ENCODE results near the gene TMC6.
A peak's percentile ranks its signal among the peaks of the same experiment; 100 is the strongest.
"Not testable (repeated sequence)": the region's sequence is repeated elsewhere in the genome, so short reads cannot be mapped to it uniquely, and the experiment has no call there.

Gene TMC6

GRCh38 chr17:78128551-78129350 is at the start of gene TMC6:
TMC6 (minus strand) TSS chr17:78128755; CDS start chr17:78126832, 1,923 bp downstream.
- no peak for DNase-seq (ENCODE audit: low read depth)

DNA sequence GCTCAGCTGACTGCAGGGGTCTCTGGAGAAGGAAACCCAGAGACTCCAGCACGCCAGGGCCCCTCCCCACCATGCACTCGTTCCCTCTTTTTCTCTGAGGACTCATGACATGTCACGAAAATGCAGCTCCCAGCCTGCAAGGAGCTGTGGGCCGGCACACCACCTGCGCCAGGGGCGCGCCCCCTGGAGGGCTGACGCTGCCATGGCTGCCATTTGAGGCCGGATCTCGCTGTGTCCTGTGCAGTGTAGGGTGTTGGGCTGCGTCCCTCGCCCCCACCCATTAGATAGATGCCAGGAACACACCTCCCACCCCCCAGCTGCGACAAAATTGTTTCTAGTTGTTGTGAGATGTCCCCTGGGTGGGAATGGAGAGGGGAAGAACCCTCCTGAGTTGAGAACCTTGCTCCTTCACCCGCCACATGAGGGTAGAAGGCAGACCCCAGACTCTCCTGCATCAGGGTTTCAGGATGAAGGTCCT is 48.0 kb upstream of the TMC6 start:
- peak; percentile 51 for DNase-seq (ENCODE audit: low read depth)

DNA sequence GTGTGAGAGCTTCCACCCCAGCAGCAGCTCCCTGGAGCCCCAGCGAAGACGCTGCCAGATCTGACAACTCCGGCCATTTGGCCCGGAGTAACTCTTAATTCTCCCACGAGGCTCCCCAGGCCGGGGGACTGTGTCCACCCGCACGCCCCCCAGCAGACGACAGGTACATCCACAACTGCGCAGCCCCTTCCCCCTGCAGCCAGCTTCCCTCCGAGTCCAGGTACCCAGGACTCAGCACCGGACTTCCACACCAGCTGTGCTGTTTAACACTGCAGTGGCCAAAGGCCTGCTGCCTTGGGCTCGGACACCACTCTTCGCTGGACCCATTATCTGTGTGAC is 47.1 kb upstream of the TMC6 start:
- DNase-seq (ENCODE audit: low read depth) = no peak

- DNase-seq (ENCODE audit: low read depth) = no peak
Measured at GRCh38 chr17:78174870-78175642, 46.5 kb upstream of the TMC6 start.

- no peak for DNase-seq (ENCODE audit: low read depth)
Measured at GRCh38 chr17:78174346-78174869, 45.9 kb upstream of the TMC6 start.

DNA sequence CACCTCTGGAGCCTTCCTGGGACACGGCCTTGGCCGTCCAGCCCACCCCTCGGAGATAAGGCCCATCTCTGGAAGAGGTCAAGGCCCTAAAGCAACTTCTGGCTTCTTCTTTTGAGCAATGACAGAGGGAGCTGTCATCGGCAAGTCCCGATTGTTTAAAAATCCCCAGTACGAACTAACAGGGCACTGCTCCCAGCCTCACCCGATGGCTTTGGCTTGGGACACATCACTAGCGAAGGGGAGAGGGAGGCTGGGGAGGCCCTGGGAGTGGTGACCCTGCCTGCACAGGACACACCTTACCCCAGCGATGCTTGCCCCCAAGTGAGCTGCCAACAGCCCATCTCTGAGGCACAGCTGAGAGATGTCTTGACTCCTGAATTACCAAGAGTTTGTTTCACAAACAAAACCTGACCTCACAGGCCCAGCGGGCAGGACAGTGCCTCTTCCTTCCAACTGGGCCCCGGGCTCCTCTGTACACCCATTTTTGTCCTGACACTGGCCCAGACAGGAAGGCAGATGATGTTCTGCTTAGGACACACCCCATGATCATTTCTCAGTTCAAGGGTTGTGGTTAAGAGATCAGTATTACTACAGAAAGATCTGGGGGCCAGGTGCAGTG is 44.7 kb upstream of the TMC6 start:
- no peak for DNase-seq (ENCODE audit: low read depth)

DNA sequence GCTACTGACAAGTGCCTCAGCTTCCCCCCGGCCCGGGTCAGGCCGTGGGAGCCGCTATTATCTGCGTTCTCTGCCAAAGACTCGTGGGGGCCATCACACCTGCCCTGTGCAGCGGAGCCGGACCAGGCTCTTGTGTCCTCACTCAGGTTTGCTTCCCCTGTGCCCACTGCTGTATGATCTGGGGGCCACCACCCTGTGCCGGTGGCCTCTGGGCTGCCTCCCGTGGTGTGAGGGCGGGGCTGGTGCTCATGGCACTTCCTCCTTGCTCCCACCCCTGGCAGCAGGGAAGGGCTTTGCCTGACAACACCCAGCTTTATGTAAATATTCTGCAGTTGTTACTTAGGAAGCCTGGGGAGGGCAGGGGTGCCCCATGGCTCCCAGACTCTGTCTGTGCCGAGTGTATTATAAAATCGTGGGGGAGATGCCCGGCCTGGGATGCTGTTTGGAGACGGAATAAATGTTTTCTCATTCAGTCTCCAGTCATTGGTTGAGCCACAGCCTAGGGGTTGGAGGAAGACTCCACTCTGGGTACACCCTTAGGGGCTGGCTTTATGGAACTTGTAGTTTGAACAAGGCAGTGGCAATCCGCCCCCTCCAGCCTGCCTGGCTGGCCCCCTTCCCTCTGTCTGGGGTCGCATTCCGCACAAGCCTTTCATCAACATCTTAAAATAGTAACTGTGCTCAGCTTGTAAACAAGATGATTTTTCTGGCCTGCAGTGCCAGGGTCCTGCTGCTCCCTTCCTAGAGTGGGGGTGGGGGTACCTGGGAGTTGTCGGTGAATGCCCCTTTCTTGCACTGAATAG is 43.9 kb upstream of the TMC6 start:
- DNase-seq (ENCODE audit: low read depth) = no peak

- not testable (repeated sequence) for DNase-seq (ENCODE audit: low read depth)
Measured at GRCh38 chr17:78171591-78172248, 43.2 kb upstream of the TMC6 start.

DNA sequence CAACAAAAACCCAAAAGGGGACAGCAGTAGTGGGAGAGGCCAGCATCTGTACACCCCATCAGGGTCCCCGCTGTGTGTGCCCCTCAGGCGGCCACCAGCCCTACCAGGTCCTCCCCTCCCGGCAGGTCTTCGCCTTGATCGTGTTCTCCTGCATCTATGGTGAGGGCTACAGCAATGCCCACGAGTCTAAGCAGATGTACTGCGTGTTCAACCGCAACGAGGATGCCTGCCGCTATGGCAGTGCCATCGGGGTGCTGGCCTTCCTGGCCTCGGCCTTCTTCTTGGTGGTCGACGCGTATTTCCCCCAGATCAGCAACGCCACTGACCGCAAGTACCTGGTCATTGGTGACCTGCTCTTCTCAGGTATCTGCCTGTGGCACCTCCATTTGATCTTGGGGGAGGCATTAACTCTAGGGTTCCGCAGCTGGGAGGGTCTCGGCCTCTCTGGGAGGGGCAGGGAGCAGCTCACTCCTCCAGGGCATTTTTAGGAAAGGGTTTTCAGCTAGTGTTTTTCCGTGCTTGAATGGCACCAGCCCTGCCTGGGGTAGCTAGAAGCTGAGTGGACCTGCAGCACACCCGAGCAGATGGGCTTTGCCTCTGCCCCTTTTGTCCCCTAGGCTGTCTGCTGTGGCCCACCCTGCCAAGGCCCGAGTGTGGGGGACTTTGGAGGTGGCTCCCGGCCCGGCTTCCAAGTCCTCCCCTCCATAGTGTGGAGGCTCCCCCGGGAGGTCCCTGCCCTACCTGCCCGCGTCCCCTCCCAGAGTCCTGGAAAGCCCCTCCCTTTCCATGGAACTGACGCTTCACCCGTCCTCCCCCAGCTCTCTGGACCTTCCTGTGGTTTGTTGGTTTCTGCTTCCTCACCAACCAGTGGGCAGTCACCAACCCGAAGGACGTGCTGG is 42.4 kb upstream of the TMC6 start:
- no peak for DNase-seq (ENCODE audit: low read depth)

DNA sequence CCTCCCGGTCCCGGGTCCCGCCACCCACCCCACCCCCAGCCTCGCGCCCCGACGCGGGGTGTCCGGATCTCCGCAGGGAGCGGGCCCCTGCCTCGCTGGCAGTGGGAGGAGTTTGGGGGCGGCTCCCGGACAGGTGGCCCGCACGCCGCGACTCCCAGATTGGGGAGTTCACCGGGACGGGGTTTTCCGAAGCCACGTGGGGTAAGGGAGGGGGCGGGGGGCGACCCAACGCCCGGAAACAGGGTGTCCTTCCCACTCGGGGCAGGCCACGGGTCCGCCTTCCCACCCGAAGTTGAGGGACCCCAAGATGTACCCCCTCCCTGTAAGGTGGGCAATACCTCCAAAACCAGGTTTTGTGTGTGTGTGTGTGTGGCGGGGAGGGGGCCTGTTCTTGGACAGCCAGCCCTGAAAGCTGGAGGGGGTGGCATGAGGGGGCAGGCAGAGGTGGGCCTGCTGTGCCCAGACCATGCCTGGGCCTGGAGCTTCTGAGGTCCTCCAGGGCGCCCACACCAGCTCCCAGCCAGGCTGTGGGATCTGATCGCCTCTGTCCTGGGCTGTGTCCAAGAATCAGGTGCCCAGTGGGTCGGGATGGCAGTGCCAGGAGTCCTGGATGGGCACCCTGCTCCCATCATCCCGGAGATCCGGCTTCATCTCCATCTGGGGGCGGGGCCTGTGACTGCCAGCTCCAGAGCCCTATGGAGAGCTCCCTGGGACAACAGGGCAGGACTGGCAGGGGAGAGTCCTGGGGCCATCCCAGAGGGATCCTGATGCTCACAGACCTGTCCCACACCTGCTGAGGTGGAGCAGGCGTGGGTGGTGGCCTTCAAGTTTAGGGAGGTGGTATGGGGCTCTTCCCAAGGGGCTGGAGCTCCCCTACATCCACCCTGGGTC is 40.6 kb upstream of the TMC6 start:
- peak; percentile 25 for DNase-seq (ENCODE audit: low read depth)

DNA sequence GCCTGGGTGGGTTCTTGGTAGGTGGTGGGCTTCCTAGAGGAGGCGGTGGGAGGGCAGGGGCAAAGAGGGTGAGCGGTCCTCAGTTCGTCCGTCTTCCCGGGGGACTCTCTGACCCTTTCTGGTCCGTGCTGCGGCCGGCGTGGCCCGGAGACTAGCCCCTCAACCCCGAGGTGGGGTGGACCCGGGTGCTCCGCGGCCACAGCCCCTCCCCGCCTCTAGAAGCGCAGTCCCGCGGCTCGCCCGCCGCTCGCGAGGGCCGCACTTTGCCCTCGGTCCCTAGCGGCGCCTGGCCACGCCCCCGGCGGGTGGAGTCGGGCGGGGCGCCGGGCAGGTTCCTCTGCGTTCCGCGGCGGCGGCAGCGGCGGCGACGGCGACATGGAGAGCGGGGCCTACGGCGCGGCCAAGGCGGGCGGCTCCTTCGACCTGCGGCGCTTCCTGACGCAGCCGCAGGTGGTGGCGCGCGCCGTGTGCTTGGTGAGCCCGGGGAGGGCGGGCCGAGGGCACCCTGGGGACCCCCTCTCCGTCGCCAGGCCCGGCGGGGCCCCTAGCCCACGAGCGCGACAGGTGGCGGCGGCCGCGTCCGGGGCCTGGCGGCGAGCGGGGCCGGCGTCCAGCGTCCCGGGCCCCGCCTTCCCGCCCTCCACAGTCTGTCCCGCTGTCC is 39.8 kb upstream of the TMC6 start, which contains the start of gene SYNGR2:
SYNGR2 (plus strand) TSS at position 340 of the 661 bp plus-strand sequence; CDS start at position 376, 36 bp downstream.
- peak; percentile 59 for DNase-seq (ENCODE audit: low read depth)

DNA sequence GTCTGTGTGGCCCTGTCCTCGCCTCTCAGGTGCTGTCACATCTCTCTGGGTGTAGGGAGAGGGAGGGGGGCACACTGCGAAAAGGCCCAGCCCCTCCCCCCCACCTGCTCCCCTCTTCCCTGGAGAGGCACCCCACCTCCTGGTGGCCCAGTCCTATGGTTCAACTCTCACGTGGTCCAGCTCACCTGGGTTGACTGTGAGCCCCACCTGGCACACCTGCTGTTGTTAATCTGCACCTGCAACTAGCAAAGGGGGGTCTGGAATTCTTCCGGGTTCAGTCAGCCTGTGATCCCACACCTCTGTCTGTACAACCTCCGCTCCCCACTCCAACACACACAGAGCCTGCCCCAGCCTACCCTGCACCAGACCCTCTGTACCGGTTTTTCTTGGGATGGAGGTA is 37.9 kb upstream of the TMC6 start:
- no peak for DNase-seq (ENCODE audit: low read depth)

- no peak for DNase-seq (ENCODE audit: low read depth)
Measured at GRCh38 chr17:78164748-78165607, 36.4 kb upstream of the TMC6 start.

DNA sequence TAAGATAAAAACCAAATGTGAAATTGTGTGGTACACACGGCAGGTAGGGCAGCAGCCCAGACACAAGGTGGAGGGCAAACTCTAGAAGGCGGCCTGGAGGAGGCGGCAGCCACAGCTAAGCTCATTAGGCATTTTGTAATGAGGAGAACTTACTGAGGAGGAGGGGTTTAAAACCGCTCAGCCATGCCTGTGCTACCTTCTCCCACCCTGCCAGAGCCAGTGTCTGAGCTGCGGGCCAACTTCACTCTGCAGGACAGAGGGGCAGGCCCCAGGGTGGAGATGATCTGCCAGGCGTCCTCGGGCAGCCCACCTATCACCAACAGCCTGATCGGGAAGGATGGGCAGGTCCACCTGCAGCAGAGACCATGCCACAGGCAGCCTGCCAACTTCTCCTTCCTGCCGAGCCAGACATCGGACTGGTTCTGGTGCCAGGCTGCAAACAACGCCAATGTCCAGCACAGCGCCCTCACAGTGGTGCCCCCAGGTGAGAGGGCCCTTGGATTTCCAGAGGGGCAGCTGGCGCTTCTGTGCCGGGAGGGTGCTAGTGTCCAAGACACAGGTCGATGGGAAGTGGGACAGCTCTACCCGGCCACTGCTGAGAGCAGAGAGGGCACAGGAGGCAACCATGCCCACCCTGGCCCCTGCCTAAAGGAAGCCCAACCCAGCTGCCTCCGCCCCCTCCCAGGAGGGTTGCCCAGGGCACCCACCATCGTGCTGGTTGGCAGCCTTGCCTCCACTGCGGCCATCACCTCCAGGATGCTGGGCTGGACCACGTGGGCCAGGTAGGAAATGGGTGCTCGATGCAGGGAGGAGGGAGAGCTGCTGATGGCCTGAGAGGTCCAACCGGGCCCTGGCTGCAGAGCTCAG is 35.6 kb upstream of the TMC6 start:
- no peak for DNase-seq (ENCODE audit: low read depth)

DNA sequence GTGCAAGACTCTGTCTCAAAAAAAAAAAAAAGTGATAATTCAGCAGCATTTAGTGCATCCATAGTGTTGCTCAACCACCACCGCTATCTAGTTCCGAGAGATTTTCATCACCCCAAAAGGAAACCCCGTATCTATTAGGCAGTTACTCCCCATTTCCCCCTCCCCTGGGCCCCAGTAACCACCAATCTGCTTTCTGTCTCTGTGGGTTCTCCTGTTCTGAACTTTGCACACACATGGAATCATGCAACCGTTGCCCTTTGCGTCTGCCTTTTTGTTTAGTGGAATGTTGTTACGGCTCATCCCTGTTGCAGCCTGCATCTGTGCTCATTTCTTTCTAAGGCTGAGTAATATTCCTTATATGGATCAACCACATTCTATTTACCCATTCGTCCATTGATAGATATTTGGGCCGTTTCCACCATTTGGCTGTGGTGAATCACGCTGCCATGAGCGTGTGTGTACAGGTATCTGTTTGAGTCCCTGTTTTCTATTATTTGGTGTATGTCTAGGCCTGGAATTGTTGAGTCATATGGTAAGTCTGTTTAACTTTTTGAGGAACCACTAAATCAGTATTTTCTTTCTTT is 31.1 kb upstream of the TMC6 start:
- DNase-seq (ENCODE audit: low read depth) = no peak
